Measurements from ENCODE around the gene RERE.

RERE gene

DNA sequence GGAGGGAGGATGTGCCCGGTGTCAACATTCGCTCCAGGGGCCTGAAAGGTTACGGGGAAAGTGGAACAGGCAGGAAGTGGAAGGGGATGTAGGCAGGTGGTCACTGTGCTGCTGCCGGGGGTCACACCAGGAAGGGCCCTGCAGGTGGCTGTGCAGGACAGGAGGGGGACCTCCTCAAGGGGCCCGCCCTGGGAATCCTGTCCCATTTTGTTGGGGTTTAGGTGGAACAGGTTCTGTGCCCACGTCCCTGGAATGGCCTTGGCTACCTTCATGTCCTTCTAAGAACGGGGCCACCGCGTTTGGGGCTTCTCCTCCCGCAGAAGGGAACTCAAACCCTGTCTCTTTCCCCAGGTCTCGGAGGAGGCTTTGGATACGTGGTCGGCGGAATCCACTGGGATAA, 487.6 kb downstream of the RERE start:
- DNase-seq (ENCODE audit: low read depth): no peak

- no peak for DNase-seq (ENCODE audit: low read depth)
Measured at GRCh38 chr1:8329439-8329838, 488.0 kb downstream of the RERE start.

GRCh38 chr1:8328271-8328670, 489.2 kb downstream of the RERE start:
- DNase-seq (ENCODE audit: low read depth): no peak

GRCh38 chr1:8326265-8326664, 491.2 kb downstream of the RERE start:
- DNase-seq (ENCODE audit: low read depth): no peak

DNA sequence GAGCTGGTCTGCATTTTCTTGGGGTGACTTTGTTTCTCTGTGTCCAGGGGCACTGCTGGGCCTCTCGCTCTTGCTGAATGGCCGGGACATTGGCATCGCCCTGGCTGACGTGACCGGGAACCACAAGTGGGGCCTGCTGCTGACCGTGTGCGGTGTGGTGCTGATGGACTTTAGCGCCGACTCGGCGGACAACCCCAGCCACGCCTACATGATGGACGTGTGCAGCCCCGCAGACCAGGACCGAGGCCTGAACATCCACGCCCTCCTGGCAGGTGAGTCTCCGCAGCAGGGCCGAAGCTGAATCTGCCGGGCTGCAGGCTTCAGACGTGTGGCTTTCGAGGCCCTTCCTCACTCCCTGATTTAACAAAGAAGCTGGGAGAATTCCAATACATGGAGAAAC, 491.7 kb downstream of the RERE start:
- no peak for DNase-seq (ENCODE audit: low read depth)

- no peak for DNase-seq (ENCODE audit: low read depth)
Measured at GRCh38 chr1:8324176-8324810, 493.1 kb downstream of the RERE start.

GRCh38 chr1:8323706-8324105, 493.7 kb downstream of the RERE start:
- no peak for DNase-seq (ENCODE audit: low read depth)

DNA sequence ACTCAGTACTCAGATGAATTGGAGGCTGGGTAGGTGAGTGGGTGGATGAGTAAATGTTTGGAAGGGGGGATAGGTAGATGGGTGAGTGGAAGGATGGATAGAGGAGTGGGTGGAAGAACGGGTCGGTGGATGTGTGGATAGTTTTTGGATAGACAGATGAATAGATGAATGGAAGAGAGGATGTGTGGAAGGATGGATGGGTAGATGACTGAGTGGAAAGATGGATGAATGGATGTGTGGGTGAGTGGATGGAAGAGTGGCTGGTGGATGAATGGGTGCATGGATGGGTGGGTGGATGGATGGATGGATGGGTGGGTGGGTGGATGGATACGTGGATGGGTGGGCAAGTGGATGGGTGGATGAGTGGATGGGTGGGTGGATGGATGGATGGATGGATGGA, 495.8 kb downstream of the RERE start:
- DNase-seq (ENCODE audit: low read depth): no peak

- DNase-seq (ENCODE audit: low read depth): no peak
Measured at GRCh38 chr1:8318436-8318835, 499.0 kb downstream of the RERE start.

- DNase-seq (ENCODE audit: low read depth): peak; percentile 66
Measured at GRCh38 chr1:8317647-8318381, 499.6 kb downstream of the RERE start, which contains the start of gene SLC45A1. SLC45A1 (plus strand) TSS chr1:8318114; CDS start chr1:8324330, 6,216 bp downstream.

- DNase-seq (ENCODE audit: low read depth): no peak
Measured at GRCh38 chr1:8315573-8316475, 501.6 kb downstream of the RERE start.

GRCh38 chr1:8314346-8315280, 502.8 kb downstream of the RERE start:
- DNase-seq (ENCODE audit: low read depth): peak; percentile 84

DNA sequence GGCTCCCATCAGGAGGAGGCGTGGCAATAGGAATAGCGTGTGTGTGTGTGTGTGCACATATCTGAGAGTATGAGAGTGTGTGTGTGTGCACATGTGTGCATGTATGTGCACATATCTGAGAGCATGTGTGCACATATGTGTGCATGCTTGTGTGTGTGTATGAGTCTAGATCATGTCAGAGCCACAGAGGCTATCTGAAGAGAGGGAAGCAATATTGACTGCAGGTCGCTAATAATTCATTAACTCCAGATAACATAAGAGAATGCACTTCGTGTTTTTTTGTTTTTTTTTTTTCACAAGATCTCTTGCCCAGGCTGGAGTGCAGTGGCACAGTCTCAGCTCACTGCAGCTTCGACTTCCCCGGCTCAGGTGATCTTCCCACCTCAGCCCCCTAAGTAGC, 504.2 kb downstream of the RERE start:
- no peak for DNase-seq (ENCODE audit: low read depth)

GRCh38 chr1:8312235-8313218, 504.9 kb downstream of the RERE start:
- no peak for DNase-seq (ENCODE audit: low read depth)

DNA sequence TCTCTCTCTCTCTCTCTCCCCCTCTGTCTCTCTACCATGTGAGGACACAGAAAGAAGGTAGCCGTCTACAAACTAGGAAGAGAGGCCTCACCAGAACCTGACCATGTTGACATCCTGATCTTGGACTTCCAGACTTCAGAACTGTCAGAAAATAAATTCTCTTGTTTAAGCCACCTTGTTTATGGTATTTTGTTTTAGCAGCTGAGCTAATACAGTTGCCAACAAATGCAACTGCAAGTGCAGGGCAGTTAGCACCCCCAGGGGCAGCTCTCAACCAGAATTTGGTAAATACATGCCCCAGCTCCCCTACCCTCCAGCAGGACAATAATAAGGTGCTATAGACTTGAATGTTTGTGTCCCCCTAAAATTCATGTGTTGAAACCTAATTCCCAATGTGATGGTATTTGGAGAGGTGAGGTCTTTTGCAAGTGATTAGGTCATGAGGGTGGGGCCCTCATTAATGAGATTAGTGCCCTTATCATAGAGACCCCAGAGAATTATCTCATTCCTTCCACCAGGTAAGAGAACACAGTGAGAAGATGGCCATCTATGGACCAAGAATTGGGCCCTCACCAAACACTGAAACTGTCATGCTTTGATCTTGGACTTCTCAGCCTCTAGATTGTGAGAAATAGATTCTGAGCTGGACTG, 506.2 kb downstream of the RERE start:
- no peak for DNase-seq (ENCODE audit: low read depth)

DNA sequence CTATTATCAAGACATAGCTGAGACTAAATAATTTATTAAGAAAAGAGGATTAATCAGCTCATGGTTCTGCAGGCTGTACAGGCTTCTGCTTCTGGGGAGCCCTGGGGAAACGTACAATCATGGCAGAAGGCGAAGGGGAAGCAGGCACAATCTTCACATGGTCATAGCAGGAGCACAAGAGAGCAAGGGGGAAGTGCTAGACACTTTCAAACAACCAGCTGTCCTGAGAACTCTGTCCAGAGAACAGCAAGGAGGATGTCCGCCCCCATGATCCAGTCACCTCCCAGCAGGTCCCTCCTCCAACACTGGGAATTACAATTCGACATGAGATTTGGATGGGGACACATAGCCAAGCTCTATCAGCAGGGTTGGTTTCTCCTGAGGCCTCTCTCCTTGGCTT, 509.8 kb downstream of the RERE start:
- no peak for DNase-seq (ENCODE audit: low read depth)

GRCh38 chr1:8303876-8304275, 513.6 kb downstream of the RERE start:
- DNase-seq (ENCODE audit: low read depth): no peak

GRCh38 chr1:8303141-8303540, 514.3 kb downstream of the RERE start:
- DNase-seq (ENCODE audit: low read depth): peak; percentile 55
